Stimulated activated CD4-positive, alpha-beta T cell treated with anti-CD3 and anti-CD28 coated beads, Interleukin-12 subunit alpha, Interleukin-12 subunit beta, amount 100 ng/mL, for 48 hours (primary cell): ENCODE measurements around the gene GP1BA.

Source experiments
- DNase-seq, 3 donors: peaks; one replicate each; pipeline ENCODE4 v3.0.0-alpha.2; 2020; ENCODE audit warnings: low read depth in 2 of 3, low spot score in 1 of 3

GP1BA gene

DNA sequence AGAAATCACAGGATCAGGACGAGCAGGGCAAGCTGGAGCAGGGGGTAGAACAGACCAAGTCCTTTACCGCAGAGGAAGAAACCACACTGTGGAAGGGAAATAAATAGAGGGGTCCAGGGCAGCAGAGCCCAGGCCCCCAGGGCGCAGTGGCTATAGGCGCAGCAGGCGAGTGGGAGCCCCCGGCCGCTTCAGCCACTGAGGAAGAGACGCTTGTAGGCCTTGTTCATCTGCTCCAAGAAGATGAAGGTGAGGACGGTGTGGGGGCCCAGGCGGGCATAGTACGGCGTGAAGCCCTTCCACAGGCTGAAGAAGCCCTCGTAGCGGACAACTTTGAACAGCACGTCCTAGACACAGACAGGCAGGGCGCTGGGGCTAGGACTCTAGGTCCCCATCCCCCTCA is 5.5 kb downstream of the GP1BA start:
- DNase-seq: no peak

DNA sequence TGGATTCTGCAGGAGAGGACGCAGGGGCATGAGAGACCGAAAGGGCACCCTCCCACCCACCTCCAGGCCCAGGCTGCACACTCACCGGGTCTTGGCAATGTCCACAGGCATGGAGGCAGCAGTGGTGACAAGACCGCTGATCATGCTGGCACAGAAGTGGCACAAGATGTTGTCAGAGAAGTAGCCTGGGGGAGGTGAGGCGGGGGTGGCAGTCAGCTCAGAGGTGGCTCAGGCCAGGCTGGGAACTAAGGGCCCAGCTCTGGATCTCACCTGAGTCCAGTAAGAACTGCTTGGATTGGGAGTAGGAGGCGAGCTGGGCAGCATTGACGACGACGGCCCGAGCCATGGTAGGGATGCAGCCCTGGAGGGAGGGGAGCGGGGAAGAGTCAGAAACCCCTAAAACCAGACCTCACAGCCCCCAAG is 6.0 kb downstream of the GP1BA start:
- no peak for DNase-seq

DNA sequence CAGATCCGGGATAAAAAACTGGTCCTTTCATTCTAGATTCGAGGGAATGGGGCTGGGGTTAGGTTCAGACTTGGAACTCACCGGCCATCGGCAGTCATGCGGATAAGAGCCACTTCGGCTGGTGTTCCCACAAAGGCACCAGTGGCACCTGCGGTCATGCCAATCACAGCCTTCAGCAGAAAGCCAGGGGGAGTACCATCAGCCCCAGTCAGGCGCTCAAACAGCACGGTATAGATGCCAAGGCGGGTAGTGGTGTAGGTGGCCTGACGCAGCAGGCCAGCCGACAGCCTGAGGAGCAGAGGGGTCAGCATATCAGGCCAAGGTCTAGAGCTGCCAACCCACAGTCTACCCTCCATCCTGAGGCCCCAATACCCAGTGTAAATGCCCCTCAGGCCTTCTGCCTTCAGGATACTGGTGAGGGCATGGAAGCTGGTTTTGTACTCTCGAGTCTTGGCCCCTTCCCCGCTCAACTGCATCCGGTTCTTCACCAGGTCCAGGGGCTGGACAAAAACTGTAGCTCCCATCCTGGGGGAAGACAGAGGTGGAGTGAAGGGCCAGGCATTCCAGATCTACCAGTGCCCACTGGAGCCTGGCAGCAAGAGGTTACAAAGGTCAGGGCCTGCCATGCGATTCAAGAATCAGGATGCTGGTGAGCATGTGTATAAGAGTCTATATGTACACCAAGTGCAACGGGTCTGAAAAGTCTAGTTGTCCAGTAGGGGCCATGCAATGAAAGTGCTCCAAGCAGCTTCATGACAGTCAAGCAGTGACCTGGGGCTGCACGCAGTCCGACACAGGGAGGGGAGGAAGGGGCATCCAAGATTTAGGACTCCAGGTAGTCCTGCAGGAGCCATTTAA is 6.8 kb downstream of the GP1BA start:
- DNase-seq: no peak

DNA sequence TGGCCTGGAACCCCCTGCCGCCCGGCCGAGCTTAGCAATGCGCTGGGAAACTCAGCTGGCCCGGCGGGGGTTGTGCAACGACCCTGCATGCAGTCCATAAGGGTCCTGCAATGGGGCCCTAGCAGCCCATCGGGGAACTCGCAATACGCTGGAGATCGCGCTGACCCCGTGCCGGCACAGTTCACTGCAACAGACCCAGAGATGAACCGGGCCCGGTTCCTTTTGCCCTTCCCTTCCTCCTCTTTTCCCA is 7.4 kb downstream of the GP1BA start:
- DNase-seq: no peak

- DNase-seq: peak; percentile 93 to 94 (median 93)
Observed at GRCh38 chr17:4939796-4940554, 7.9 kb downstream of the GP1BA start, which contains the start of the genes RNF167 and SLC25A11. TSS of gene RNF167 (plus strand) at chr17:4940268. CDS start at chr17:4940910, 642 bp downstream. TSS of gene SLC25A11 (minus strand) at chr17:4940046. CDS start at chr17:4939910, 136 bp downstream.

GRCh38 chr17:4940555-4941318 is 8.7 kb downstream of the GP1BA start:
- DNase-seq: peak in 1 of 3 donors; percentile 32

- no peak for DNase-seq
Observed at GRCh38 chr17:4941319-4941610, 9.2 kb downstream of the GP1BA start.

DNA sequence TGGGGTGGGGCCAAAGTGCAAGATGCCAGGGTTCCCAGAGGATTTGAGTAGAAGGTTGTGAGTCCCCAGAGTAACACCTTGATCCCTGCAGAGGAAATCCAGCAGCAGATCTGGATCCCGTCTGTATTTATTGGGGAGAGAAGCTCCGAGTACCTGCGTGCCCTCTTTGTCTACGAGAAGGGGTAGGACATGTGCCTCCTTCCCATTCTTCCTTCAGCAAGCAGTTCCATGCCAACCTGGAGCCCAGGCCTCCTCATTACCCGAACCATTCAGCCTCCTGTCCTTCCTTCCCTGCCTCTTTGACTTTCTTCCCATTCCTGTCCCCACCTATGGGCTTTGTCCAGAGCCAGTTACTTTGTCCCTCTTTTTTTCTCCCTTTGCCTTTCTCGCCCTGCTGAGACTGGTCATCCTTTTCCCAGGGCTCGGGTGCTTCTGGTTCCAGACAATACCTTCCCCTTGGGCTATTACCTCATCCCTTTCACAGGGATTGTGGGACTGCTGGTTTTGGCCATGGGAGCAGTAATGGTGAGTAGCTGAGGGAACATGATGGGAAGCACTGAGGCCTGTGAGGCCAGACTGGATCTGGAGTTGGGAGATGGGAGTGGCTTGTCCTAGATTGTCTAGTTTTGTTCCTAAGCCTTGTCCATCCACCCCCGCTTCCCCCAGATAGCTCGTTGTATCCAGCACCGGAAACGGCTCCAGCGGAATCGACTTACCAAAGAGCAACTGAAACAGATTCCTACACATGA is 10.9 kb downstream of the GP1BA start:
- DNase-seq: no peak

GRCh38 chr17:4944163-4944553 is 12.1 kb downstream of the GP1BA start:
- peak in 2 of 3 donors; percentile 19 to 43 for DNase-seq

- DNase-seq: peak in 1 of 3 donors; percentile 21
Observed at GRCh38 chr17:4944554-4945175, 12.6 kb downstream of the GP1BA start.

DNA sequence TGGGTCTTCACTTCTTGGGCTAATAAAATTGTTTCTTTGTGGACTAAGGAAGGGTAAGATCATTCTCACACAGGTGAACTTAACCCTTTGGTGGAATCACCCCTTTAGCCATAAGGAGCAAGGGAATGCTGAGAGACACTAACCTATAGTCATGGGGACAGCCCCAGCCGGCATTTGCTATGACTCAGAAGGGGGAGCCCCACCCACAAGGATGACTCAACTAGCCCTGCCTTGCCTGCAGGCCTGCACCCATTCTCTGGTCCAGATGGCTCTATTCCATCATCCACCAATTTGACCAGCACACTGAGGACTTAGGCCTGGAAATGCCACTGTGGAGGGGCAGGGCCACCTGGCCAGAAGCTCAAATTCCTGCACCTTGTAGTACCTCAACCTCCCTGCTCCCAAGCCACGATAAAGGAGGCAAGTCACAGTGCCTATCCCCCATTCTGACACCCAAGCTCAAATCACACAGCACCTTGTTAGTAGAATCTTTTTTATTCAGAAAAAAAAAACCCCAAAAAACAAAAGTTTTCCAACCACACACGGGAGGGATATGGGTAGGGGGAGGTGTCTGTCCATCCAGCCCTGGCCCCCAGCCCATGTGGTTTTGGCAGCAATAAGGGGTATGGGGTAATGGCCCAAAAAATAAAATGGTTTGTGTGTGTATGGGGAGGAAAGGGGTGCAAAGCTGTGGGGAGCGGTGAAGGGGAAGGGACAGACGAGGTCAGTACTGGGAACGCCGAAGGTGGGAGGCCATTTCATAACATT is 13.3 kb downstream of the GP1BA start:
- DNase-seq: peak; percentile 79 to 90 (median 80)

DNA sequence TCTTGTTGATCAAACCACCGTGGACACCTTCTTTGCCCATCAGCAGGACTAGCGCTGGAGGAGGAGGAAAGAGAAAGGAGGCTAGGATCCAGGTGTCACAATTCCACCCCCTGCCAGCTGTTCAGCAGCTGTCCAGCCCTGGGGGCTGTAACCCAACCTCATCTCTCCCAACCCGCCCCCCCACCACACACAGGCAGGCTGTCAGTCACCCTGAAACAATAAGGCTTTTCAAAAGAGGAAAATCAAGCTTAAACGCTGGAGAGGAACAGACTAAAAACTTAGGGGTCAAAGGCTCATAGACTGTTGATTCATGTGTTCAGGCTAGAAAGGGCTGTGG is 13.8 kb downstream of the GP1BA start:
- no peak for DNase-seq

DNA sequence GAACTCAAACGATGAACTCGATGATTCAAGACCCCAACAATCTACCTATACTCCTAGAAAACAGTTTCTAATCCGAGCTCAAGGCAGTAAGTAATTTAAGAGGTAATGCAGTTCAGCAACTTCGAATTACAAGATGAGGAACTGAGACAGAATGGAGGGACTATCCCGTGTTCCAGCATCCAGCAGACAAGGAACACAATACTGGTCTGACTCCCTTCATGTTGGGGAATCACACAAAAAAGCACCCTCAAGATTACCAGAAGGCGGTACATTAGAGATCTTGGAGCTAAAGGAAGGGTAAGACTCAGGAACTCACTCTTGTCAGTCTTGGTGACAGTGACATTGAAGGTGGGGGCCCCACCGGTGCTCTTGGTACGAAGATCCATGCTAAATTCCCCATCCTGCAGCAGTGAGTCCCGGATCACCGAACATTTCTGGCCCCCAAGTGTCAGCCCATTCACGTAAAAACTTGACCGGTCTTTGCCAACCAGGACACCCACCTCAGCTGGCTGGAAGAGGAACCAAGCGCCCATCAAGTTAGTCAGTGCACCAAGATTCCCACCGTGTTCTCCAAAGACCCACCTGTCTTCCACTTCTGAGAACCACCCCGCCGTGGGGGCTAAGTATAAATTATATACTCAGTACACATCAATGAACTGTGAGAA is 14.4 kb downstream of the GP1BA start:
- no peak for DNase-seq

- DNase-seq: no peak
Observed at GRCh38 chr17:4947010-4947410, 14.9 kb downstream of the GP1BA start.

- peak in 2 of 3 donors; percentile 62 to 63 for DNase-seq
Observed at GRCh38 chr17:4947411-4948165, 15.5 kb downstream of the GP1BA start.

GRCh38 chr17:4948166-4948930 is 16.3 kb downstream of the GP1BA start, which contains the start of gene PFN1:
TSS of gene PFN1 (minus strand) at chr17:4948530. CDS start at chr17:4948394, 136 bp downstream.
- DNase-seq: peak; percentile 88 to 90 (median 89)

GRCh38 chr17:4948931-4949320 is 16.8 kb downstream of the GP1BA start:
- peak in 2 of 3 donors; percentile 68 to 76 for DNase-seq
